Gastroesophageal sphincter (tissue), 3 donors: ENCODE data around the gene VSX2.

Source experiments
- EP300 ChIP-seq: sonication (generic); formaldehyde crosslinking; IDR thresholded peaks from one replicate; pipeline ENCODE4 v1.6.1; 2017; ENCODE audit warnings: antibody characterized with exemption, mild to moderate bottlenecking
- POLR2A ChIP-seq, 2 donors: fragments of 450-650 bp; IDR thresholded peaks; one replicate each; pipeline ENCODE4 v1.6.1; 2017; ENCODE audit warnings: antibody characterized with exemption in 2 of 2, mild to moderate bottlenecking in 2 of 2, moderate library complexity in 1 of 2
- POLR2AphosphoS5 ChIP-seq: sonication (generic); formaldehyde crosslinking; IDR thresholded peaks from one replicate; pipeline ENCODE4 v1.6.1; 2017; ENCODE audit warnings: antibody characterized with exemption
- TF ChIP-seq, protein P1 (sequence below), 4 experiments: fragments of 200-600 bp in 2 of 4; fragments of 450-650 bp in 2 of 4; sonication (generic) in 1 of 4; IDR thresholded peaks; one replicate each; pipeline ENCODE4 v1.5.1; 2017 to 2019; ENCODE audit warnings: antibody characterized with exemption in 4 of 4, mild to moderate bottlenecking in 2 of 4, moderate library complexity in 2 of 4

- TF ChIP-seq, protein P1, sequence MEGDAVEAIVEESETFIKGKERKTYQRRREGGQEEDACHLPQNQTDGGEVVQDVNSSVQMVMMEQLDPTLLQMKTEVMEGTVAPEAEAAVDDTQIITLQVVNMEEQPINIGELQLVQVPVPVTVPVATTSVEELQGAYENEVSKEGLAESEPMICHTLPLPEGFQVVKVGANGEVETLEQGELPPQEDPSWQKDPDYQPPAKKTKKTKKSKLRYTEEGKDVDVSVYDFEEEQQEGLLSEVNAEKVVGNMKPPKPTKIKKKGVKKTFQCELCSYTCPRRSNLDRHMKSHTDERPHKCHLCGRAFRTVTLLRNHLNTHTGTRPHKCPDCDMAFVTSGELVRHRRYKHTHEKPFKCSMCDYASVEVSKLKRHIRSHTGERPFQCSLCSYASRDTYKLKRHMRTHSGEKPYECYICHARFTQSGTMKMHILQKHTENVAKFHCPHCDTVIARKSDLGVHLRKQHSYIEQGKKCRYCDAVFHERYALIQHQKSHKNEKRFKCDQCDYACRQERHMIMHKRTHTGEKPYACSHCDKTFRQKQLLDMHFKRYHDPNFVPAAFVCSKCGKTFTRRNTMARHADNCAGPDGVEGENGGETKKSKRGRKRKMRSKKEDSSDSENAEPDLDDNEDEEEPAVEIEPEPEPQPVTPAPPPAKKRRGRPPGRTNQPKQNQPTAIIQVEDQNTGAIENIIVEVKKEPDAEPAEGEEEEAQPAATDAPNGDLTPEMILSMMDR (IDR thresholded peaks at IDR 0.05) = no peak
- TF ChIP-seq POLR2A (IDR thresholded peaks at IDR 0.05) = no peak
- no peak for TF ChIP-seq POLR2AphosphoS5
- TF ChIP-seq EP300 = no peak
Measured at GRCh38 chr14:74218462-74218861, 20.8 kb upstream of the VSX2 start.
